ENCODE results near the gene TFCP2.

DNA sequence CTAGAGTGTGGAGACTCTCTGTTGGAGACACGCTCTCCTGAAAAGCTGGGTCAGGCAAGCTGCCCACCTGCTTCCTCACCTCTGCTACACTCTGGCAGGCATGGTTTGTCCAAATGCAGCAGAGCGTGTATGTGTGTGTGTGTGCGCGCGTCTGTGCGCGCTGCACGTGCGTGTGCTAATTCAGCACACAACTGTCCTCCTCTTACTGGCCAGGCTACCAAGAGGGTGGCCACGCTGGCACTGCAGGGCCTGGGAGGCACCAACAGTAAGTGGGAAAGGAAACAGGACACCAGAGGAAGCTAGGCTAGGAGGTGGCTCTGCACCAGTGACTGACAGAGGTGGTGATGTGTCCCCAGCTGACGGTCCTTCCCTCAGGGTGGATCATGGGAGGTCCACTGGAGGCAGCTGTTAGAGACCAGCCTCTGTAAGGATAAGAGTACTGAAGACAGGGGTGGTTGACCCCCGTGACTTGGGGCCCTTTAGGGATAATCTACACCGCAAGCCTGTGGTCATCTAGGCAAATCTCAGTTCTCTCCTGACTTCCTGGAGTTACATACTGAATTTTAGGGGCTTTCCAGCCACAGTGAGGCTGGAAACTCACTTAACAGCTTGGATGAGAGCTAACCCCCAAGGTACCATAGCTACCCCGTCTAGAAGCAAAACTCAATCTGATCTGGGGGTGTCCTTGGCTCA, 15.6 kb upstream of the TFCP2 start:
- TF ChIP-seq, protein P1, sequence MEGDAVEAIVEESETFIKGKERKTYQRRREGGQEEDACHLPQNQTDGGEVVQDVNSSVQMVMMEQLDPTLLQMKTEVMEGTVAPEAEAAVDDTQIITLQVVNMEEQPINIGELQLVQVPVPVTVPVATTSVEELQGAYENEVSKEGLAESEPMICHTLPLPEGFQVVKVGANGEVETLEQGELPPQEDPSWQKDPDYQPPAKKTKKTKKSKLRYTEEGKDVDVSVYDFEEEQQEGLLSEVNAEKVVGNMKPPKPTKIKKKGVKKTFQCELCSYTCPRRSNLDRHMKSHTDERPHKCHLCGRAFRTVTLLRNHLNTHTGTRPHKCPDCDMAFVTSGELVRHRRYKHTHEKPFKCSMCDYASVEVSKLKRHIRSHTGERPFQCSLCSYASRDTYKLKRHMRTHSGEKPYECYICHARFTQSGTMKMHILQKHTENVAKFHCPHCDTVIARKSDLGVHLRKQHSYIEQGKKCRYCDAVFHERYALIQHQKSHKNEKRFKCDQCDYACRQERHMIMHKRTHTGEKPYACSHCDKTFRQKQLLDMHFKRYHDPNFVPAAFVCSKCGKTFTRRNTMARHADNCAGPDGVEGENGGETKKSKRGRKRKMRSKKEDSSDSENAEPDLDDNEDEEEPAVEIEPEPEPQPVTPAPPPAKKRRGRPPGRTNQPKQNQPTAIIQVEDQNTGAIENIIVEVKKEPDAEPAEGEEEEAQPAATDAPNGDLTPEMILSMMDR (IDR thresholded peaks at IDR 0.05): no peak
- no peak for TF ChIP-seq ZFX (IDR thresholded peaks at IDR 0.05; ENCODE audit: borderline replicate concordance)
